KMS-11 (cell line): Measurements from ENCODE around the gene CHD5.

Source experiments
- H2AFZ ChIP-seq: fragments of 200-600 bp; sonication (generic); 2 replicates; pipeline ENCODE4 v1.6.1; 2016; ENCODE audit warnings: antibody characterized with exemption, mixed run types, low read depth
- H3K27ac ChIP-seq: fragments of 200-600 bp; sonication (generic); 2 replicates; pipeline ENCODE4 v1.6.1; 2016; ENCODE audit warnings: mild to moderate bottlenecking, mixed run types
- H3K27me3 ChIP-seq: fragments of 200-600 bp; sonication (generic); 2 replicates; pipeline ENCODE4 v1.6.1; 2017; ENCODE audit warnings: mild to moderate bottlenecking, low read depth, mixed run types, moderate library complexity; ENCODE audit not compliant: insufficient read depth
- H3K36me3 ChIP-seq: fragments of 200-600 bp; sonication (generic); 2 replicates; pipeline ENCODE4 v1.6.1; 2017; ENCODE audit warnings: mild to moderate bottlenecking, mixed run types; ENCODE audit not compliant: insufficient read depth
- H3K4me1 ChIP-seq: fragments of 200-600 bp; sonication (generic); 2 replicates; pipeline ENCODE4 v1.6.1; 2016; ENCODE audit warnings: mild to moderate bottlenecking, low read depth, mixed run types; ENCODE audit not compliant: poor library complexity, severe bottlenecking
- H3K4me2 ChIP-seq: fragments of 200-600 bp; sonication (generic); 2 replicates; pipeline ENCODE4 v1.7.0; 2016; ENCODE audit warnings: mild to moderate bottlenecking, mixed run types
- H3K4me3 ChIP-seq: fragments of 200-600 bp; sonication (generic); IDR thresholded peaks from 2 replicates; pipeline ENCODE4 v1.6.1; 2017; ENCODE audit warnings: low read depth, low read length, mixed read lengths; ENCODE audit not compliant: insufficient read depth
- H3K79me2 ChIP-seq: fragments of 200-600 bp; sonication (generic); 2 replicates; pipeline ENCODE4 v1.6.1; 2016; ENCODE audit warnings: low read depth, mixed run types; ENCODE audit not compliant: insufficient read depth
- H3K9ac ChIP-seq: fragments of 200-600 bp; sonication (generic); 2 replicates; pipeline ENCODE4 v1.6.1; 2016; ENCODE audit warnings: mild to moderate bottlenecking, mixed run types
- H4K20me1 ChIP-seq: fragments of 200-600 bp; sonication (generic); 2 replicates; pipeline ENCODE4 v1.6.1; 2016; ENCODE audit warnings: mild to moderate bottlenecking, mixed run types; ENCODE audit not compliant: insufficient read depth
- TF ChIP-seq, protein P1 (sequence below): fragments of 200-600 bp; sonication (generic); conservative IDR thresholded peaks from 2 replicates; pipeline ENCODE4 v1.6.1; 2017; ENCODE audit warnings: low read depth, mild to moderate bottlenecking, antibody characterized with exemption, low read length, moderate library complexity, mixed read lengths

CHD5 gene

DNA sequence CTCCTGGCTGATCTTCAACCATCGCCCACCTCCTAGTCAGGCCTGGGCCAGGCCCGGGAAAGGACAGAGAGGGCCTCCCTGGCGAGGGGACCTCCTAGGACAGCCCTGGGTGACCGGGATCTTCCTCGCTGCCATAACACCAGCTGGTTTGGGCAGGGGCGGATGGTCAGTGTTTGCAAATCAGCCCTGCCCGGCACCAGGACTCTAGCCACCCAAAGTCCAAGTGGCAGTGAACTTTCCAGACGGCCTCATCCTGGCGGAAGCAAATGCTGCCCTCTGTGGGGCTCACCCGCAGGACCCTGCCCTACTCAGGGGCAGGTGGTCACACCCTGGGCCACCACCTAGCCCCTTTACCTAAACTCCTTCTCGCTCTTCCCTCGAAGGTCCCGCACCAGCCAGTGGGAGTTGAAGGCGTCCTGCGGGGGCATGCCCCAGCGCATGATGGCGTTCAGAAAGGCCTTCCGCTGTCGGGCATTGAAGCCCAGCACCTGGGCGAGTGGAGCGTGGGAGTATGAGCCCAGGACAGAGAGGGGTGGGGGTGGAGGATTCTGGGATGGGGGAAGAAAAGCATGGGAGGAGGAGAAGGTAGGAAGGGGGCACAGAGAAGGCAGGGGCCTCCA, 55.3 kb downstream of the CHD5 start:
- H4K20me1 ChIP-seq, result no peaks in the 10 kb centered on the region
- H3K4me3 ChIP-seq, result no peak overlapping the region

DNA sequence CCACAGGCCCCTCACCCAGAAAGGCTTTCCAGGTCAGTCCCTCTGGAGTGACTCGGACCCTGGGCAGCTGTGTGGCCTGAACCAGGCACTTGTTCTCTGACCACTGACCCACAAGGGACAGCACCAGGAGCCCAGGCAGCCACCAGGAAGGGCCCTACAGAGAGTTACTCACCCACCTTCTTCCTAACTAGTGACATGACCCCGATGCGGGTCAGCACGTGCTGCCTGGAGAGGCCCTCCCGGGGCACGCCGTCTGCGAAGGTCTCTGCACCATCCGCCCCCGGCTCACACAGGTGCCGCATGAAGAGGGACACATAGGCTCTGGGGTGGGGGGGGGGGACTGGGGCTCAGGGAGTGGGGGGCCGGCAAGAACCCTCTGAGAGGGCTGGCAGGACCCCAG, 55.8 kb downstream of the CHD5 start:
- no peak overlapping the region for H3K27ac ChIP-seq
- TF ChIP-seq, protein P1, sequence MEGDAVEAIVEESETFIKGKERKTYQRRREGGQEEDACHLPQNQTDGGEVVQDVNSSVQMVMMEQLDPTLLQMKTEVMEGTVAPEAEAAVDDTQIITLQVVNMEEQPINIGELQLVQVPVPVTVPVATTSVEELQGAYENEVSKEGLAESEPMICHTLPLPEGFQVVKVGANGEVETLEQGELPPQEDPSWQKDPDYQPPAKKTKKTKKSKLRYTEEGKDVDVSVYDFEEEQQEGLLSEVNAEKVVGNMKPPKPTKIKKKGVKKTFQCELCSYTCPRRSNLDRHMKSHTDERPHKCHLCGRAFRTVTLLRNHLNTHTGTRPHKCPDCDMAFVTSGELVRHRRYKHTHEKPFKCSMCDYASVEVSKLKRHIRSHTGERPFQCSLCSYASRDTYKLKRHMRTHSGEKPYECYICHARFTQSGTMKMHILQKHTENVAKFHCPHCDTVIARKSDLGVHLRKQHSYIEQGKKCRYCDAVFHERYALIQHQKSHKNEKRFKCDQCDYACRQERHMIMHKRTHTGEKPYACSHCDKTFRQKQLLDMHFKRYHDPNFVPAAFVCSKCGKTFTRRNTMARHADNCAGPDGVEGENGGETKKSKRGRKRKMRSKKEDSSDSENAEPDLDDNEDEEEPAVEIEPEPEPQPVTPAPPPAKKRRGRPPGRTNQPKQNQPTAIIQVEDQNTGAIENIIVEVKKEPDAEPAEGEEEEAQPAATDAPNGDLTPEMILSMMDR, result no peak
- peaks cover 5% of the 10 kb centered on the region for H3K4me1 ChIP-seq
- no peak overlapping the region for H3K4me3 ChIP-seq
- no peaks in the 10 kb centered on the region for H4K20me1 ChIP-seq
- H3K9ac ChIP-seq, result no peak overlapping the region
- peaks cover 58% of the 10 kb centered on the region for H3K27me3 ChIP-seq
- no peaks in the 10 kb centered on the region for H3K79me2 ChIP-seq
- H2AFZ ChIP-seq, result no peak overlapping the region
- H3K4me2 ChIP-seq, result no peak overlapping the region
- no peaks in the 10 kb centered on the region for H3K36me3 ChIP-seq

More for the DNA sequence above, 55.3 kb downstream of the CHD5 start:
- Histone ChIP-seq H3K79me2 (no peaks in the 10 kb centered on the region), H3K4me2 (no peak overlapping the region), H3K27ac (no peak overlapping the region), H3K4me1 (peaks cover 5% of the 10 kb centered on the region), H2AFZ (no peak overlapping the region), H3K36me3 (no peaks in the 10 kb centered on the region), H3K9ac (no peak overlapping the region), H3K27me3 (peaks cover 60% of the 10 kb centered on the region)
- TF ChIP-seq, protein P1, result no peak

DNA sequence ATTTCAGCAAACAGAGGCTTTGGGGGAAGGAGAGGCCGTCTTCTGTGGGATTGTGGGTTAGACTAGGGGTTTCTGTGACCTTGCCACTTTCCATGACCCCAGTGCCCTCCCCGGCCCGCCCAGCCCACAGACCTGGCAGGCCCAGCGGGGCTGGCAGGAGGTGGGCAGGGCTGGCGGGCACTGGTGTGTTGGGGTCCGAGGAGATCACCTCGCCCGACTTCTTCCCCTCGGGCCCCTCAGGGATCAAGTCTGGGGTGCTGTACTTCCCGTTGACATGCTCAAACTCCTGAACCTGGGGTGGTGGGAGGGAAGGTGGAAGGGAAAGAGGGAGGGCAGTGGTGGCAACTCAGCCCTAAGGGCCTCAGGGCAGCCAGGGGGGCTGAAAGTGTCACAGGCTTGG, 56.3 kb downstream of the CHD5 start:
- TF ChIP-seq, protein P1, result no peak
- Histone ChIP-seq H4K20me1 (no peaks in the 10 kb centered on the region), H3K4me3 (no peak overlapping the region), H3K27me3 (peaks cover 61% of the 10 kb centered on the region), H3K9ac (no peak overlapping the region), H3K4me2 (no peak overlapping the region), H3K36me3 (no peaks in the 10 kb centered on the region), H3K27ac (no peak overlapping the region), H2AFZ (no peak overlapping the region), H3K79me2 (no peaks in the 10 kb centered on the region), H3K4me1 (peaks cover 5% of the 10 kb centered on the region)

DNA sequence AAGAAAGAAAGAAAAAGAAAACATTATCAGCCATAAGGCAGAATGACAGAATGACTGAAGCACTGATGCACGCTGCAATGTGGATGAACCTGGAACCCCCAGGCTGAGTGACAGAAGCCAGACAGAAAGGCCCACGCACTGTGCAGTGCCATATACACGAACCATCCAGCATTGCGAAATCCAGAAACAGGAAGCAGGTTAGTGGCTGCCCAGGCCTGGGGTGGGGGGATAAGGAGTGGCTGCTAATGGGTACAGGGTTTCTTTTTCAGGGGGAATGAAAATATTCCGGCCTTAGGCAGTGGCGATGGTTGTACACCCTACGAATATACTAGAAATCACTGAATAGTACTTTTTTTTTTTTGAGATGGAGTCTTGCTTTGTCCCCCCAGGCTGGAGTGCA, 57.0 kb downstream of the CHD5 start:
- no peaks in the 10 kb centered on the region for H3K79me2 ChIP-seq
- H3K27ac ChIP-seq, result no peak overlapping the region
- no peak overlapping the region for H3K4me2 ChIP-seq
- peaks cover 5% of the 10 kb centered on the region for H3K4me1 ChIP-seq
- no peak overlapping the region for H2AFZ ChIP-seq
- peaks cover 69% of the 10 kb centered on the region for H3K27me3 ChIP-seq
- no peak overlapping the region for H3K4me3 ChIP-seq
- TF ChIP-seq, protein P1, result no peak
- no peaks in the 10 kb centered on the region for H4K20me1 ChIP-seq
- no peak overlapping the region for H3K9ac ChIP-seq
- no peaks in the 10 kb centered on the region for H3K36me3 ChIP-seq
